HG03457 (cell line): Measurements from ENCODE around the gene PRAMEF4.
"Not testable (repeated sequence)": the region's sequence is repeated elsewhere in the genome, so short reads cannot be mapped to it uniquely, and the experiment has no call there.

Experiments used
- ATAC-seq: cut with Tn5 transposase; IDR thresholded peaks from one replicate; pipeline ENCODE4 v1.9.1; 2021; ENCODE audit warnings: moderate number of reproducible peaks; ENCODE audit not compliant: unreplicated experiment

The PRAMEF4 gene

DNA sequence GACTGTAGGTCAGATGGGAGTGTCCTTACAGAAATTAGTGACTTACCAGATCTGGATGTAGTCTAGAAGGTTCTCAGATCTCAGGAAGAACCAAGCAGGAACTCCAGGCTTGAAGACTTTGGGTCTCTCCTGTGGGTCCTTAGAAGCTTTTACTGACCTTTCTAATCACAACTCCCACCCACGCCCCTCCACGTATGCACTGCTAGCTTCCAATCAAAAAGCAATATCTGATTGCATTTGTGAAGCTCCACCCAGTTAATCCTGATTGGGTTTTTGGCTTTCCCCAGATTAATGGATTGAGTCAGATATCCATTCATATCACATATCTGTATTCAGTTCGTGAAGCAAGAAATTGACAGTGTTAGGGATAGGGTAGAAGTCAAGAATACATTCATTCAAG is at the start of gene PRAMEF4:
Gene PRAMEF4 (minus strand): TSS at position 101 of the 400 bp plus-strand sequence. CDS start 2,807 bp downstream, outside the sequence.
- ATAC-seq, result not testable (repeated sequence)

DNA sequence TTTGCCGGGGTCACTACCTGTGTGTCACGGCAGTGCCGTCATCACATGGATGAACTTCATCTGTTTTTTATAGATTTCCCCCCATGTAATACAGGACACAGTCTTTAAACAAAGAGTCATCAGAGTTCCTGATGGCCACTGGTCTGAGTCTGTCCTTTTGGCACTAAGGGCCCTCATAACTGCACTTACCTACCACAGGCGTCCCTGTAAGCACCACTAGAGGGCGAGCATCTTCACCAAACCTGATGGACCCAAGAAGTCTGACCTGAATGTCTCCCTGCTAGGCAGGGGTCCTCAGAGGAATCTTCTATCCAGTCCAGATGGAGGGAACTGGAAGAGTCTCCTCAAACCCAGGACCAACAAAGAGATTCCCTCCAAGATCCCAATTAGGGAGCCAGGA is 38.4 kb upstream of the PRAMEF4 start:
- ATAC-seq, result not testable (repeated sequence)

DNA sequence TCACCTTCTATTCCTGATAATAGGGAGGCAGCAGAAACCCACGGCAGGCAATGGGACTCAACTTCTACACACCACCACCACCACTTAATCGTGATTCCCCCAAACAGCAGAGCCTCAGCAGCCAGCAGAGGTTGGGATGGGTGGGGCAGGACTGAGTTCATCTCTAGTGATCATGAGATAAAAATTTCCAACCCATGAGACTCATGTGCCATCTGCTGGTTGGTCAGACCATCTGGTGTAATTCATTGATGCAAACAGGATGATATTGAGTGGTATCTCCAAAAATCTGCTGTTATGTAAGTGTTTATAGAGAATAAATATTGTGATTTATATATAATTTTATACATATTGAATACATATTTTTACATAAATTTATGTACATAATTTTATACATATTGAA is 35.7 kb upstream of the PRAMEF4 start:
- not testable (repeated sequence) for ATAC-seq

DNA sequence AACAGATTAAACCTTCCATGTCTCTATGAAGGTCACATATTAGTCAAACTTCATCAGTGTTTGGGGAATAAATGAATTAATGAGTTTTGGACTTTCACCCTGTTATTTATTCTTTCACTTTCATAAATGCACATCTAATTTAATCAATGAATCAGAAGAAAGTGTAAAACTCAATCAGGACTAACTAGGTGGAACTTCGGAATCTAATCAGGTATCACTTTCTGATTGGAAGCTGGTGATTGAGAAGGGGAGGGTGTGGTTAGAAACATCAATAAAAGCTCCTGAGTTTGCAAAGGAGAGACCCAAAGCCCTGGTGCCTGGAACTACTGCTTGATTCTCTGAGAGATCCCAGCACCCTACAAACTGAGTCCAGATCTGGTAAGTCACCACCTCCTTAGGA is 30.3 kb upstream of the PRAMEF4 start, which contains the start of gene PRAMEF7:
Gene PRAMEF7 (plus strand): TSS at position 301 of the 400 bp plus-strand sequence. CDS start 1,083 bp downstream, outside the sequence.
- not testable (repeated sequence) for ATAC-seq

DNA sequence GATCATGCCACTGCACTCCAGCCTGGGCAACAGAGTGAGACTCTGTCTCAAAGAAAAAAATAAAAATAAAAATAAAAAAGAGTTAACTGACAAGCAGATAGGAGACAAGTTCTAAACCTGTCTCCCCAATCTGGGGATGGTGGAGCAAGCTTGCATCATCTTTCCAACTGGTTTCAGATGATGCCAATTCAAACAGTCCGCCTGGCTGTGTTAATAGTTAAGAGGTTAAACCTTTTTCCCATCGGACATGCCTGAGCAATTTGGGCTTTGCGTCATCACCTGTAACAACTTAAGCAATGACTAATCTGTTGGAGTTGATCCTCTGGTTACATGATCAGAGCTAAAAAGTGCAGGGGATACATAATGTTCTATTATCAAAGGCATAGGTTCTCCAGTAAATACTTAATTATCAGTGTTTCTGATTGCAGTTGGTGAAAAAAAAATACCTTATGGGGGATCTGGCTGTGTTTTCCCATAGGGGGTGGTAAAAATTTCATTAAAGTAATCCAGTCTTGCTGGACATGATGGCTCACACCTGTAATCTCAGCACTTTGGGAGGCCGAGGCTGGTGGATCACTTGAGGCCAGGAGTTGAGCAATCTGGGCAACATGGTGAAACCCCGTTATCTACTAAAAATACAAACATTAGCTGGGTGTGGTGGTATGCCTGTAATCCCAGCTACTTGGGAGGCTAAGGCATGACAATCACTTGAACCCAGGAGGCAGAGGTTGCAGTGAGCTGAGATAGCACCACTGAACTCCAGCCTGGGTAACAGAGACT is 18.0 kb upstream of the PRAMEF4 start:
- not testable (repeated sequence) for ATAC-seq

DNA sequence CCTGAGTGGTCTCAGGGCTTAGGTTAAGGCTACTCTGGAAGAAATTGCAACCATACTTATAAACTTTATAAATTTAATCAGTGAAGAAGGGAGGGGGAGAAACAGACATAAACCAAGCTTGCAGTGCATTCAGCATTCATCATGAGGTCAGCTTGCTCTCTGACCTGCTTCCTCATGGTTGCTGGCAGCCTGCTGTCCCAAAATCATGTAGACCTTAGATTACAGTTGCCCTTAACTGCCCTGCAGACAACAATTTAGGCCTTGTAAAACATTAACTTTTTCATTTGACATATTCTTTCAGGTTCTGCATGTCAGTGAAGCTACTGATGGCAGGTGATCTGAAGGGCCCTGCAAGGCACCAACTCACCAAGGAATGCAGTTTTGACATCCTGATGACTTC is 13.2 kb upstream of the PRAMEF4 start:
- ATAC-seq, result not testable (repeated sequence)

DNA sequence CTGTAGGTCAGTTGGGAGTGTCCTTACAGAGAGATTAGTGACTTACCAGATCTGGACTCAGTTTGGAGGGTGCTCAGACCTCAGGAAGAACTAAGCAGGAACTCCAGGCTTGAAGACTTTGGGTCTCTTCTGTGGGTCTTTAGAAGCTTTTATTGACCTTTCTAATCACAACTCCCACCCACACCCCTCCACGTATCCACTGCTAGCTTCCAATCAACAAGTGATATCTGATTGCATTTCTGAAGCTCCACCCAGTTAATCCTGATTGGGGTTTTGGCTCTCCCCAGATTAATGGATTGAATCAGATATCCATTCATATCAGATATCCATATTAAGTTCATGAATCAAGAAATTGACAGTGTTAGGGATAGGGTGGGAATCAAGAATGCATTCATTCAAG is 12.2 kb upstream of the PRAMEF4 start, which contains the start of gene PRAMEF10:
Gene PRAMEF10 (minus strand): TSS at position 101 of the 400 bp plus-strand sequence. CDS start 2,423 bp downstream, outside the sequence.
- ATAC-seq, result not testable (repeated sequence)

DNA sequence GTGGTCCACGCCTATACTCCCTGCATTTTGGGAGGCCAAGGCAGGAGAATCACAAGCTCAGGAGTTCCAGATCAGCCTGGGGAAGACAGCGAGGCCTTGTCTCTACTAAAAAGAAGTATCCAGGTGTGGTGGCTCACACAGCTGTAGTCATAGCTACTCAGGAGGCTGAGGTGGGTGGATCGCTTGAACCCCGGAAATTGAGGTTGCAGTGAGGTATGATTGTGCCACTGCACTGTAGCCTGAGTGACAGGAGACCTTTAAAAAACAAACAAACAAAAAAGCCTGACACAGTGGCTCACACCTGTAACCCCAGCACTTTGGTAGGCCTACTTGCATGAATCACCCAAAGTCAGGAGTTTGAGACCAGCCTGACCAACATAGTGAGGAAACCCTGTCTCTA is 7.5 kb downstream of the PRAMEF4 start:
- ATAC-seq, result not testable (repeated sequence)

DNA sequence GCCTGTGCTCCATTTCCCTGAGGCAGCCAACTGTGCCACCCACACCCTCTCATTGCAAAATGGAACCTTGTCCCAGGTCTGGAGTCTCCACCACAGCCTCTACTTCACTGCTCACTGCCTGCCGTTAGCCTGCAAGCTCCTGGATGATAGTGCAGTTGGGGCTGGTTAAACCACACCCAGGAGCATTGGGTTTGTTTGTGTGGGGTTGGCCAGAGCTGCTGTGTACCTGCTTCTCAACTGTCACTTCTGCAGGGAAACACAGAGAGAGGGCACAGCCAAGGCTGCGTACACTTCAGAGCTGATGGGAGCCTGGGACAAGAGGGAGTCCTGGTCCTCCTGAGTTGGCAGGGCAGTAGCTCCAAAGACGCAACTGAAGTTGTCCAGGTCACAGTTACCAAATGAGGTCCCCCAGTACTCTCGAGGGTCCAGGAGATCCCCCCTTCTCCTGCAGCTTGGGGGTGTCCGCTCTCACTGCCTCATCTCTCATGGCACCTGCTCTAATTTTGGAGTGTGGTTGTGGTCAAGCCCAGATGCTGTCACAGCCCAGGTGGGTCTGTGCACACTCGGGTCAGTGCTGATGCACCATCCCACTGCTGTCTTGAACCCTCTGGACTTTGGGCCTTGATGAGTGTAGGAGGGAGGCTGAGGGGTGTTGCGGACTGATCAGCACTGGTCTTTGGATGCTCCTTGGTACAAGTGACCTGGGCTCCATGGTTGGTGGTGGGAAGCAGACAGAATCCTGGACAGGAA is 22.7 kb downstream of the PRAMEF4 start:
- ATAC-seq, result not testable (repeated sequence)

DNA sequence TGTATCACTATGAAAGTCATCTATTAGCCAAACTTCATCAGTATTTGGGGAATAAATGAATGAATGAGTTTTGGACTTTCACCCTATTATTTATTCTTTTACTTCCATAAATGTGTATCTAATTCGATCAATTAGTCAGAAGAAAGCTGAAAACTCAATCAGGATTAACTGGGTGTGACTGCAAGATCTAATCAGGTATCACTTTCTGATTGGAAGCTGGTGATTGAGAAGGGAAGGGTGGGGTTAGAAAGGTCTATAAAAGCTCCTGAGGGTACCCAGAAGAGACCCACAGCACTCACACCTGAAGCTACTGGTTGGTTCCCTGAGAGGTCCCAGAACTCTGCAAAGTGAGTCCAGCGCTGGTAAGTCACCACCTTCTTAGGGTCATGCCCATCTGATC is 29.2 kb downstream of the PRAMEF4 start, which contains the start of gene PRAMEF2:
Gene PRAMEF2 (plus strand): TSS at position 301 of the 400 bp plus-strand sequence. CDS start 1,924 bp downstream, outside the sequence.
- ATAC-seq, result not testable (repeated sequence)

DNA sequence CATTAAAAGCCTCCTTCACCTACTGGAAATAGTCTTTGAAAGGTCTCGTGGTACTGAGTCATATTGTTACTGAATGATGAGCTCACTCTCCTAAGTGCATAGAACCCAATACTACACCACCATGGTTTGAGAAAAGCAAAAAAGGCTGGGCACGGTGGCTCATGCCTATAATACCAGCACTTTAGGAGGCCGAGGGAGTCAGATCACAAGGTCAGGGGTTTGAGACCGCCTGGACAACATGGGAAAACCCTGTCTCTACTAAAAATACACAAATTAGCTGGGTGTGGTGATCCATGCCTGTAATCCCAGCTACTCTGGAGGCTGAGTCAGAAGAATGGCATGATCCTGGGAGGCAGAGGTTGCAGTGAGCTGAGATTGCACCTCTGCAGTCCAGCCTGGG is 34.2 kb downstream of the PRAMEF4 start:
- no peak for ATAC-seq

DNA sequence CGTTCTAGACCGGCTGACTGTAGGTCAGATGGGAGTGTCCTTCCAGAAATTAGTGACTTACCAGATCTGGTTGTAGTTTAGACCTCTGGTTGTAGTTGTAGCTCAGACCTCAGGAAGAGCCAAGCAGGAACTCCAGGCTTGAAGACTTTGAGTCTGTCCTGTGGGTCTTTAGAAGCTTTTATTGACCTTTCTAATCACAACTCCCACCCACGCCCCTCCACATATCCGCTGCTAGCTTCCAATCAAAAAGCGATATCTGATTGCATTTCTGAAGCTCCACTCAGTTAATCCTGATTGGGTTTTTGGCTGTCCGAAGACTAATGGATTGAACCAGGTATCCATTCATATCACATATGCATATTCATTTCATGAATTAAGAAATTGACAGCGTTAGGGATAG is 37.4 kb downstream of the PRAMEF4 start, which contains the start of gene HNRNPCL1:
Gene HNRNPCL1 (minus strand): TSS at position 101 of the 400 bp plus-strand sequence. CDS start 431 bp downstream, outside the sequence.
- ATAC-seq, result not testable (repeated sequence)

DNA sequence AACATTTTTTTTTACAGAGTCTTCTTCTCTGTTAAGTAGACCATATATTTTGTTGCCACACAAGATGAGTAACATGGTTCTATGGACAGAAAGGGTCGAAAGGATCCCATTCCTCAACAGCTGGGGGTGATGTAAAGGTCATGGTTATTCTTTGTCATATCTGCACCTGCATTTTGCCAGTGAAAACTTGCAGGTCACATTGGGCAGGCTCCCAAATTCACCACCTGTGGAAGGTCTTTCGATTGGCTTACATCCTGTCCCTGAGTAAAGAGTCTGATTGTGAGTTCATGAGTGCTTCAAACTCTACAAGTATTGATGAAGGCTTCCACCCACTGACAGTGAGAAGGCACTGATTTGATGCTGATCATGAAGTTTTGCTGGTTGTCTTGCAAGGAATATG is 52.8 kb downstream of the PRAMEF4 start:
- ATAC-seq, result not testable (repeated sequence)

DNA sequence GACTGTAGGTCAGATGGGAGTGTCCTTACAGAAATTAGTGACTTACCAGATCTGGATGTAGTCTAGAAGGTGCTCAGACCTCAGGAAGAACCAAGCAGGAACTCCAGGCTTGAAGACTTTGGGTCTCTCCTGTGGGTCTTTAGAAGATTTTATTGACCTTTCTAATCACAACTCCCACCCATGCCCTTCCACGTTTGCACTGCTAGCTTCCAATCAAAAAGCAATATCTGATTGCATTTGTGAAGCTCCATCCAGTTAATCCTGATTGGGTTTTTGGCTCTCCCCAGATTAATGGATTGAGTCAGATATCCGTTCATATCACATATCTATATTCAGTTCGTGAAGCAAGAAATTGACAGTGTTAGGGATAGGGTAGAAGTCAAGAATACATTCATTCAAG is 54.7 kb downstream of the PRAMEF4 start, which contains the start of gene PRAMEF11:
Gene PRAMEF11 (minus strand): TSS at position 101 of the 400 bp plus-strand sequence. CDS start 2,621 bp downstream, outside the sequence.
- not testable (repeated sequence) for ATAC-seq
